ENCODE results near the gene RET. TPM values are rescaled to one million over a fixed set of nuclear protein-coding genes. Genes with fewer than 3 reads are reported as not detected.
"Not testable (repeated sequence)": the region's sequence is repeated elsewhere in the genome, so short reads cannot be mapped to it uniquely, and the experiment has no call there.

RET gene
- total RNA-seq, 1 experiment from 2014 or later, result 0.04 TPM

DNA sequence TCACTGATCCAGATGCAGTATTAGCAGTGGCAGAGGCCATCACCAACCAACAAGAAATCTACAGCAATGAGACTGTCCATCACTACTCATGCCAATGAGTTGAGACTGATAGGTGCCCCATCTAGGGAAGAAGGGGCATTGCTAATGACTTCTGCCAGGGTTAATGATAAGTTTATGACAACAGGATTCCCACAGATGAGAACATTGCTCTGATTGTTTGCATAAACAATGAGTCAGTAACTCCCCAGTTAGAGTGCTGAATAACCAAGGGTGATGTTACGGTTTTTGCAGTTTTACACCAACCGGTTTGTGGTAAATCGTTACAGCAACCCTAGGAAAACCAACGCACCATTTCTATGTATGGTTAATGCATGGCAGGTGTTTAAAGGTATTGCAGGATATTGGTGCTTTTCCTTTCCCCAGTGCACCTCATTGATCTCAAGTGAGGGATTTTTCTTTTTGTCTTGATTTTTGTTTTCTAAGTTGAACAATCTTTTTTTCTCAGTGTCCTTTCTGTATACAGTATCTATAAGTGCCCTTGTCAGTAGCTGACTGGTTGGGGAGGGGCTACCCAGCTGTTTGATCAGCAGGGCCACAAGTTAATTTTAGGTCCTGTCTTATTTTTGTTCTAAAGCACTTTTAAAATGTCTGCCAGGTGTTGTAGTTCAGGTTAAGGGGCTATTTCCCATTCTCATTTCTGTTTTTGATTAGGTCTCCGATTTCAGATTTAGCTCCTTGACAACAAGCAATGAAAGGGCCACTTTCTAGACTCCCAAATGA is 57.4 kb downstream of the RET start:
- DNase-seq (ENCODE audit: low spot score), result no peak

DNA sequence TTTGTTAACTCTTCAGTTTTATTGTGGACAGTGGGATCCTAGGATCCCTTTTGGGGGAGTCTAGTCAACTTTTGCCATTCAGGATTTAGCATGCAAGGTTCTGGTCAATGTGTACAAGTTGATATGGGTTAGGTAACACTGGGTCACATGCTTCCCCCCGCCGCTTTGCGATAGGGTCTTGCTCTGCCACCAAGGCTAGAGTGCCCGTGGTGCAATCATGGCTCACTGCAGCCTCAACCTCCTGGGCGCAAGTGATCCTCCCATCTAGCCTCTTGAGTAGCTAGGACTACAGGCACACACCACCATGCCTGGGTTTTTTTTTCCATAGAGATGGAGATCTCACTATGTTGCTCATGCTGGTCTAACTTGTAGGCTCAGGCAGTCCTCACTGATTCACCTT is 58.2 kb downstream of the RET start:
- no peak for DNase-seq (ENCODE audit: low spot score)

DNA sequence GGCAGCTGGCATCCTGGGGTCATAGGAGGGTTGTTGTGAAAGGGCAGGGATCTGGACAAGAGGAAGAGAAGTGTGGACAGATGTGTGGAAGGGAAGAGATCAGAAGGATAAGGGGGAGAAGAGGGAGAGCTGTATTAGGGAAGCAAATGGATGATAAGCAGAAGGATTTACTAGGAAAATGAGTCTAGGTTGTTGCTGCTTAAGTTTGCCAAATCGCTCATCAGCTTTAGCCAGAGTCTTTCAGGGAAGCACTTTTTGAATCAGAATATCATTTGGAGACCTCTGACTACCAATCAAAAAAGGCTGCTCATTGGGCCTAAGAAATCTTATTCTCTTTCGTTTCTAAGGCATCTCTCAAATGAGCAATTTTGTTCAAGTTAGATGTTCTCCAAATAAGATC is 58.8 kb downstream of the RET start:
- no peak for DNase-seq (ENCODE audit: low spot score)

DNA sequence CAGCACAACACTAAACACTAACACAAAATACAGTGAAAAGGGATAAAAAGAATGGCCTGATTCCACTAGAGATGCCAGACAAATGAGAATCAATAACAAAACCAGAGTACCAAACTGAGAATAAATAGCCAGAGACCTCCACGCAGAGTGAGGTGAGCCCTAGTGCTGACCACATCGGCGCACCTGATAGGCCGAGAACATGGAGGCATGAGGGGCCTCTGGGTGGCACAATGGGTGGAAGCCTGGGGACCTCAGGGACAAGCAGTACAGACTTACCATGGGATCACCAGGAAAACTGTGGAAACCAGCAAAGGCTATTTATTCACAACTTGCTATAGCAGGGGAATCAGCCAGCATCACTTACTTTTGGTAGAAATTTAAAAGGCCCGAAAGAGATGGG is 59.6 kb downstream of the RET start:
- DNase-seq (ENCODE audit: low spot score), result no peak

DNA sequence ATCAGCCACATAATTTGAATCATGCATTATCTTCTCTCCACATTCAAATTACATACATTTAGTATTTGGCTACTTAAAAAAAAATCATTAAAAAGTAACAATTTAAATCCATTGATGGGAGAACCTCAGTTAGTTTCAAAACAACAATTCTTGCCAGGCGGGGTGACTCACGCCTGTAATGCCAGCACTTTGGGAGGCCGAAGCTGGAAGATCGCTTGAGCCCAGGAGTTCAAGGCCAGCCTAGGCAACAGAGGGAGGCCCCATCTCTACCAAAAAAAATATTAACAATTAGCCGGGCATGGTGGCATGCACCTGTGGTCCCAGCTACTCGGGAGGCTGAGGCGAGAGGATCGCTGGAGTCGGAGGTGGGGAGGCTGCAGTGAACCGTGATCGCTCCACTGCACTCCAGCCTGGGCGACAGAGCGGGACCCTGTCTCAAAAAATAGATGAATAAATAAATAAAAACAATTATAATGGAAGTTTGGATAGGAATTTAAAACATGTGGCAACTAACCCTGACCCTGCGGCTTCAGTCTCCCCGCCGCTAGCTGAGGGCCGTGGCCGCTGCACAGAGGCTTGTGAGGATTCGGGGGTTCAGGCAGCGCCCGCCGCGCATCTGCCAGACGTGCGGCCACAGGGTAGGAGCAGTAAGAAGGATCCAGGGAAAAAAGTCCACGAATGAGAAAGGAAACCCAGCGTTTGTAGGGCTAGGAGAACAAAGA is 60.3 kb downstream of the RET start:
- no peak for DNase-seq (ENCODE audit: low spot score)

DNA sequence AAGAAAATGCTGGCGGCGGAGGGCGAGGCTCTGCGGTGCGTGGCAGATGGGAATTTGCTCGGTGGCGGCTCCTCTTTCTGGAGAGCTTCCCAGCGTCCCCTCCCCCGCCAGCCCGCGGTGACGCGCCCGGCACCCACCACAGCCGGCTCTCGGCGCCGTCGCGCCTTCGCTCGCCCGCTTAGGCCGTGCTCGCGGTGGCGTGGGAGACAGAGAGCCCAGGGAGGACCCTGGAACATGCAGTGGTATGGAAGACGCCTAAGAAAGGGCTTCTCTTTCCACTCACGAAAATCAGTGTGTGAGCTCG is 60.8 kb downstream of the RET start:
- no peak for DNase-seq (ENCODE audit: low spot score)

DNA sequence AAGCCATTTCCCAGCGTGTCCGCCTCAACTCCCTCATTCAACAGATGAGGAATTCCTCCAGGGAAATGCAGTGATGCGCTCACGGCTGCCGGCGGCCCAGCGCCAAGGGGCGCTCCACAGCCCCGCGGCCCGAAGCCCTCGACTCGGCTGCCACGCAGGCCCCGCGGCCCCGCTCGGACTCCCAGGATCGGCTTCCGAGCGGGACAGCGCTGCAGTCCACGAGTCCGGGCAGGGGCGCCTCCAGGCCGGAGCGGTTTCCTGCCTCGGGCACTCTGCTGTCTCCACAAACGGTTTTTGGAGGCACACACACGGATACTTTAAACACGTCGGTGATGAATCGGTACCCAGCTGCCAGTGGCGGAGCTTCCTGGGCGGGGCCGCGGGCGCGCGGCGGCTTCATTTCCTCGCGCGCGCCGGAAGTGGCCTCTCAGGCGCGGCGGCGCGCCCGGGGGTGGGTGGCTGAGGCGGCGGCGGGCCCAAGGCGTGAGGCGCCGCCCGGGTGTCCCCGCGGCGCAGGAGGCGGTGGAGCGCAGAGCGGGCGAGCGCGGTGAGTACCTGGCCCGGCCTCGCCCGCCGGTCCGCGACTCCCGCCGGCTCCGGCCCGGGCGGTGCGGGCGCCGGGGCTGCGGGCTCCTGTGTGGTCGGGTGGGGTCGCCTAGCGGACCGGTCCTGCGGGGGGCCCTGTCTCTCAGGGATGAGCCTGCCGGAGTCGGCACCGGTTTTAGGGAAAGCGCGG is 61.3 kb downstream of the RET start, which contains the start of gene CSGALNACT2:
TSS of gene CSGALNACT2 (plus strand) at position 425 of the 736 bp plus-strand sequence. CDS start 16,705 bp downstream, outside the sequence.
- DNase-seq (ENCODE audit: low spot score), result peak; percentile 71

DNA sequence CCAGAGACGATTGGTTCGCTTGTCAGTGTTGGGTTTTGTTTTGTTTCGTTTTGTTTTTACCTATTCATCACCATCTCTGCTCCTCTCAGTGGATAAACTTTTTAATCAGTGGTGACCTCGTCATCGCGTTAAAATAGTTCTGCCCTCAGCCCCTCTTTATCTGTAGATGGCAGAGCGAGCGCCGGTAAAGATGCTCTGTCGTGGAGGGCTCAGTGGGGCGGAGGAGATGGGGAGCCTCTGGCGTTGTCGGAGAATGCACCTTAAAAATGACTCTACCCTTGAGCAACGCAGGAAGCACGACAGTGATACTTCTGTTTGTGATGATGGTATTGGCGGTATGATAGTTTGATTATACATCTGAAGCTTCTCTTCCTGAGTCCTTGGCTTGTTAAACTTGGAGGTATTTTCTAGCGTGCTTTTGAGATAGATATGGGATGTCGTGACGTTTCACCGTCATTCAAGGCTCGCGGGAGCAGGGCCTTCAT is 61.9 kb downstream of the RET start:
- DNase-seq (ENCODE audit: low spot score), result no peak

DNA sequence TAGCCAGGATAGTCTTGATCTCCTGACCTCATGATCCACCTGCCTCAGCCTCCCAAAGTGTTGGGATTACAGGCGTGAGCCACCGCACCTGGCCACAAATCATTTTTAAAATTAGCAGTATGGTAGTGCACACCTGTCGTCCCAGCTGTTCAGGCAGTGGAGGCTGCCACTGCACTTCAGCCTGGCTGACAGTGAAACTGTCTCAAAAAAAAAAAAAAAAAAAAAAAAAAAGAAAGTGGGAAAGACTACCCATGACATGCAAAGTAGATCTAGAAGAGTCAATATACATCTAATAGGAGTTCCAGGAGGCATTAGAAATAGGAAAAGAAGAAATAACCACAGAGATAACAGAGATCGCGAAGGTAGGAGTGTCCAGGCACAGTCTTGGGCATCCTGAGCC is 64.6 kb downstream of the RET start:
- no peak for DNase-seq (ENCODE audit: low spot score)

DNA sequence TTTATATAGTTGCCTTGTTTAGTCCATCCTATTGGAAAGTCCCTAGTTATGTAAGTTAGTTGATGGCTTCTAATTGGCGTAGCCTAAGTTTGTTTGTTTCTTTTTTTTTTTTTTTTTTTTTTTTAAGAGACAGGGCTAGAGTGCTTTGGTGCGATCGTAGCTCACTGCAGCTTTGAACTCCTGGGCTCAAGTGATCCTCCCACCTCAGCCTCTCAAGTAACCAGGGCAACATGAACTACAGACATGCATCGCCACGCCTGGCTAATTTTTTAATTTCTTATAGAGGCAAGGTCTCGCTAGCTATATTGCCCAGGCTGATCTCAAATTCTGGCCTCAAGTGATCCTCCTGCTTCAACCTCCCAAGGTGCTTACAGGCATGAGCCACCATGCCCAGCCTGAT is 68.4 kb downstream of the RET start:
- no peak for DNase-seq (ENCODE audit: low spot score)

DNA sequence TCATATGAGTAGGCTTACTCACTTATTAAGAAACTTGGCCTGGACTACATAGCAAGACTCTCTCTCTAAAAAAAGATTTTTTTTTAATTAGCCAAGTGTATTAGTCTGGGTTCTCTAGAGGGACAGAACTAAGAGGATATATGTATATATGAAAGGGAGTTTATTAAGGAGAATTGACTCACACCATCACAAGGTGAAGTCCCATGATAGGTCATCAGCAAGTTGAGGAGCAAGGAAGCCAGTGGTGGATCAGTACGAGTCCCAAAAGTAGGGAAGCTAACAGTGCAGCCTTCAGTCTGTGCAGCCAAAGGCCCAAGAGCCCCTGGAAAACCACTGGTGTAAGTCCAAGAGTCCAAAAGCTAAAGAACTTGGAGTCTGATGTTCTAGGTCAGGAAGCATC is 69.1 kb downstream of the RET start:
- DNase-seq (ENCODE audit: low spot score), result not testable (repeated sequence)

DNA sequence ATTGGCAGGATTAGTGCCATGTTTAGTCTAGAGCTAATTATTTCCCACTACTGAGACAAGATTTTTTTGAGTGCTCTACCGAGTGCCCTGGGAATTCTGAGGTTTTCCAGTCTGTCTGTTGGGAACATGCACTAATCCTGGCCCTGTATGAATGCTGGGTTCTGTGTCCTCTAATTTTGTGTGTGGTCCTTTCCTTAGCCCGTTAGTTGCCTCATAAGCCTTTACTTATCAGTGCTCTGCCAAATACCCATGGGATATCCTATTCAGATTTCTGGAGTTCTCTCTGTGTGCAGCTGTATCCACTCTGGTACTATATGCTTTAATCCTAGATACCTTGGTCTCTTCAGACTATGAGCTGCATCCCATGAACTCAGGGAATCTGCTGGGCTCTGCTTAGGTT is 74.5 kb downstream of the RET start:
- no peak for DNase-seq (ENCODE audit: low spot score)

DNA sequence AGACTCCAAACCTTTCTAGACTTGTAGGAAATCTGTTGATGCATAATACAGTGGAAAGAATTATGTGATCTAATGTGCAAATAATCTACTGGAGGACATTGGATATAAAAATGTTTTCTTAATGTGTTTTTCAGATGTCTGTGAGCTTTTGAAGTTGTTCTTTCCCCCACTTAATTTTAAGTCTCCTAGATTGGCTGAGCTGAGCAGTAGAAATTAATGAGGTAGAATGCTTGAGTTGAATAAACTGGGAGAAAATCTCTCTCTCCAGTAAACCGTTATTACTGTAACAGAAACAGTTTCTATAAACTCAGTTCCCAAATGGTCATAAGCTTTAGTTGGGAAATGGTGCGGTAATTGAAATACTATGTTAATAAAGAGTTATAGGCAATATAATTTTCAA is 77.0 kb downstream of the RET start:
- no peak for DNase-seq (ENCODE audit: low spot score)

DNA sequence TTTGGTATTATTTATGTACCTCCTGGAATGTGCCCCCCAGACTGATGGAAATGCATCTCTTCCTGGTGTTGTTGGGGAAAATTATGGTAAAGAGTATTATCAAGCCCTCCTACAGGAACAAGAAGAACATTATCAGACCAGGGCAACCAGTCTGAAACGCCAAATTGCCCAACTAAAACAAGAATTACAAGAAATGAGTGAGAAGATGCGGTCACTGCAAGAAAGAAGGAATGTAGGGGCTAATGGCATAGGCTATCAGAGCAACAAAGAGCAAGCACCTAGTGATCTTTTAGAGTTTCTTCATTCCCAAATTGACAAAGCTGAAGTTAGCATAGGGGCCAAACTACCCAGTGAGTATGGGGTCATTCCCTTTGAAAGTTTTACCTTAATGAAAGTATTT is 78.4 kb downstream of the RET start:
- DNase-seq (ENCODE audit: low spot score), result no peak

DNA sequence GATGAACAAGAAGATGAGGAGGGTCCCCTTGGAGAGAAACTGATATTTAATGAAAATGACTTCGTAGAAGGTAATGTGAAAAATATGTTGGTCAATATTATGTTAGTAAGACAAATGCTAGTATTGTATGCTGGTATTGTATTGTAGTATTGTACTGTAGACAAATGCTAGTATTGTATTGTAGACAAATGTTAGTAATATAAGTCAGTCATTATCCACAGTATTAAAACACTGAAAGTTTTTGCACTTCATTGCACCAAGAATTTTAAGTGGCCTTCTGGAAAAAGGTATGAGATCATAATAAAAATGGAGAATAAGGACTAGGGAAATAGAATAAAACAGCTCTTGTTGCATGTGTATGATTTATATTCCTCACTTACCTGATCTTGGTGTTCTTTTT is 78.9 kb downstream of the RET start:
- no peak for DNase-seq (ENCODE audit: low spot score)

DNA sequence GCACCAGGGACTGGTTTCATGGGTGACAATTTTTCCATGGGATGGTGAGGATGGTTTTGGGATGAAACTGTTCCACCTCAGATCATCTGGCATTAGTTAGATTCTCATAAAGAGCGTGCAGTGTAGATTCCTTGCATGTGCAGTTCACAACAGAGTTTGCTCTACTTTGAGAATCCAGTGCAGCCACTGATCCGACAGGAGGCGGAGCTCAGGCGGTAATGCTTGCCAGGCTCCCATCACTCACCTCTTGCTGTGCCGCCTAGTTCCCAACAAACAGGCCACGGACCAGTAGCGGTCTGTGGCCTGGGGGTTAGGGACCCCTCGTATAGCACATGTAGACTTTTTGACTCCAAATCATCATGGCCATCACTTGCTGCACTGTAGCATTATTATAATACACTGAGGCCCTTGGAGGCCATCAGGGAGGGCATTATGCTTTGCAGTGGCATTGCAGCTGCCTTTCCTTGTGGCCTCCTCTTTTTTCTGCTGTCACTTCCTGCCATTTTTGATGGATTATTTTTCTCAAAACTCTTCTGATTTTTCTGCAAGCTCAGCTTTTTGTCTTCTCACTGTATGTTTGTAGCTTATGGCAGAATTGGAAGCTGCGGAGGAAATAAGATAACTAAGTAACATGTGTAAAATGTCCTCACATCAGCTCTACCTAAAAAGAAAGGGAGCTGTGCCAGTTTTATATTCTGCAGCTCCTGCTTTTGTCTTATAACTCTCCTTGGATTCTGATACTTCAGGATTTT is 79.9 kb downstream of the RET start:
- no peak for DNase-seq (ENCODE audit: low spot score)

DNA sequence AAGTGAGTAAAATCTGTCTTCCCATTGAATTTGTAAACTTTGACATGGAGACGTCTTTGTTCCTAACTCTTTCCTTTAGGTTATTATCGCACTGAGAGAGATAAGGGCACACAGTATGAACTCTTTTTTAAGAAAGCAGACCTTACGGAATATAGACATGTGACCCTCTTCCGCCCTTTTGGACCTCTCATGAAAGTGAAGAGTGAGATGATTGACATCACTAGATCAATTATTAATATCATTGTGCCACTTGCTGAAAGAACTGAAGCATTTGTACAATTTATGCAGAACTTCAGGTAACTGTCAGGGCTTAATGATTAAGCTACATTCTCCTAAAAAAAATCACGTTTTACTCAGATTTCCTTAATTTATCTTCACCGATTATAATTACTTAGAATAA is 81.8 kb downstream of the RET start:
- no peak for DNase-seq (ENCODE audit: low spot score)

DNA sequence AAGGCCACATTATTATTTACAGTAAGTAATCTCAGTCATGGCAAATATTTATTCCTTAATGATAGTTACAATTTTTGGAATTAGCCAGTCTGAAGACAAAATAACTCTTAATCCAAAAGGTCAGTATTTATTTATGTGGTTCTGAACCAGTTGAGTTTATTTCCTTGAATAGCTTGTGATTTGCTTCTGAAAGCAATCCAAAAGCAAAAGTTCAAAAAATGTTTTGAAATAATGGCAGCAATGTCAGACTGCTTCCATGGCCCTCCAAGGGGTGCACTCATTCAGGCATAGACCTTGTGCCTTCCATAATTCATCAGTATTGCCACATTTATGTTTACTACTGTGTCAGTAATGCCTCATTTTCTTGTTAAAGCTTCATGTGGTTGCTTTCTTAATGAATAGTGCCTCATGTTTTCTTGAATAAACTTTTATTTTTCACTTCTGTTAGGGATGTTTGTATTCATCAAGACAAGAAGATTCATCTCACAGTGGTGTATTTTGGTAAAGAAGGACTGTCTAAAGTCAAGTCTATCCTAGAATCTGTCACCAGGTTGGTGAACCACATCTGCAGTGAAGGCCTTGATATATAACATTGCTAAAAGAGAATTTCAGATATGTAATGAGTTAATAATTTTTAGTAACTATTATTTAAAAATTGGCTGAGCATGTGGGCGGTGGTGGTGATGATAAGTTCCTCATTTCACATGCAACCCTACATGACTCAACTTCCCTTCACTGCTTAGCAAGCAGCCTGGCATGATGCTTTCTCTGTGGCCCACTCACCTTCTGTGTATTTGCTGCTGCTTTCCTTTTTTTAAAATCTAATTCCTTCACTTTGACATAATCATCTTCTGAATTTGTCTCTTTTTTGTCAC is 83.4 kb downstream of the RET start:
- DNase-seq (ENCODE audit: low spot score), result no peak

DNA sequence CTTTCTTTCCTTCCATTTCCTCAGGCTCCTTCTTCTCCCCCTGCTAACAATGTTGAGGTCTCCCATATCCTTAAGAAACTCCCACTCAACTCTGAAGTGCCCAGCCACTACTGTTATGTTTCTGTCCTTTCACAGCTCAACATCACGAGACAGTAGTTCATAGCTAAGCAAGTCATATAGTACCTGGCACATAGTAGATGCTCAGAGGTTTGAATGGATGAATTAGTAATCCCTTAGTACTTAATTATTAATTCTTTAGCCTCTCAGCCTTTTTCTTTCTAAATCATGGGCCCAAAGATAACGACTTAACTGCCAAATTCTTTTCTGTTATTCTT is 84.0 kb downstream of the RET start:
- DNase-seq (ENCODE audit: low spot score), result no peak

DNA sequence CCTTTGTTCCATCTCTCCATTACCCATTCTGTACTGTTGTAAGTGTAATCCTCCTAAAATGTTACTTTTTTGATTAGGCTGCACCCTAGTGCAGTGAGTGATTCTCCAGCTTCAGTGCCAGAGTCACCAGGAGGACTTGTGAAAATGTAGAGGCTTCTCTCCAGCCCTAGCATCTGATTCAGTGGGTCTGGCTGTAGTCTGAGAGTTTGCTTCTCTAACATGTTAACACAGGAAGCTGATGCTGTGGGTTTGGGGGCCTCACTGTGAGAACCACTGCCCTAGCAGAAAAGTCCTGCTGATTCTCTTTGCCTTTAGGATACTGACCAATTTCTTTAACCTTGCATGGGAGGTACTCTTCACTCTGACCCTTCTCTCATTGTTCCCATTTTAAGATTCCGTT is 85.7 kb downstream of the RET start:
- DNase-seq (ENCODE audit: low spot score), result no peak

DNA sequence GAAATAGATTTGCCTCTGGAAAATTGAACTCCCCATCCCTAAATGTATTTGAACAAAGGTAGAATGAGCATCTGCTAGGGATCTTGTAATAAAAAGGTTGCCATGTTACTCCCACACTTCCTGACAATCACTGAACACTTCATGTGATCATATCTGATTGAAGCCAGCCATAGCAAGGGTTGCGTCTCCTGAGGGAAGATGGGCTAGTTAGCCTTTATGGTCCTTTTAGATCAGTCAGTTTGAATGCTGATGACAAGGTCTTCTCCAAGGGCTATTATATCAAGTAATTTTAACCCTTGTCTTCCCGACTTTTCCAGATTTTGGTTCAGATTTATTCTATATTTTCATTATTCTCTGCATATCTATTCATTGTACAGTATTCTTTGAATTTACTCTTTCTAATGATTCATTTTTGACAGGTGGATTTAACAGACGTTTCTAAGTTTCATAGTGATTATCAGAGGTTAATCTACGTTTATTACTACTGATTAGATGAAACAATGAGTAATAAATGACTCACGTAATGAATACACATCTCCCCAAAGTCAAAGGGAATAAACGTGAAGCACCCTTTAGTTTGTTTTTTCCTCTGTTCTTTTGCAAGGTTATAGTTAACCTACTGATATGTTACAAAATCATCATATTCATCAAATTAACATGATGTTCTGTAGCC is 89.5 kb downstream of the RET start:
- DNase-seq (ENCODE audit: low spot score), result no peak
